HepG2 (cell line): Measurements from ENCODE around the gene NOC3L. TPM values are rescaled to one million over a fixed set of nuclear protein-coding genes. Genes with fewer than 3 reads are reported as not detected.
A peak's percentile ranks its signal among the peaks of the same experiment; 100 is the strongest.

Experiments
- DZIP1 ChIP-seq: sonication (generic); formaldehyde crosslinking; IDR thresholded peaks from 2 replicates; pipeline ENCODE4 v1.5.0; 2020; ENCODE audit warnings: mild to moderate bottlenecking, missing genetic modification reagents
- GPBP1L1 ChIP-seq: sonication (generic); formaldehyde crosslinking; IDR thresholded peaks from 2 replicates; pipeline ENCODE4 v1.5.0; 2020; ENCODE audit warnings: mild to moderate bottlenecking, missing genetic modification reagents
- HOXD1 ChIP-seq: sonication (generic); formaldehyde crosslinking; IDR thresholded peaks from 2 replicates; pipeline ENCODE4 v1.5.0; 2020; ENCODE audit warnings: missing genetic modification reagents
- JUN ChIP-seq: sonication (generic); formaldehyde crosslinking; IDR thresholded peaks from 2 replicates; pipeline ENCODE4 v1.4.0; 2020; ENCODE audit warnings: mild to moderate bottlenecking, missing genetic modification reagents
- MEIS1 ChIP-seq: sonication (generic); formaldehyde crosslinking; IDR thresholded peaks from 2 replicates; pipeline ENCODE4 v1.9.0; 2021; ENCODE audit warnings: mild to moderate bottlenecking, missing genetic modification reagents, moderate library complexity, borderline replicate concordance
- NFAT5 ChIP-seq: sonication (generic); formaldehyde crosslinking; IDR thresholded peaks from 2 replicates; pipeline ENCODE4 v1.4.0; 2020; ENCODE audit warnings: missing genetic modification reagents
- NFE2L2 ChIP-seq: fragments of 150-350 bp; IDR thresholded peaks from 2 replicates; pipeline ENCODE4 v1.6.1; 2014; ENCODE audit warnings: low read length
- PHF20 ChIP-seq: sonication (generic); formaldehyde crosslinking; IDR thresholded peaks from 2 replicates; pipeline ENCODE4 v1.5.0; 2020; ENCODE audit warnings: mild to moderate bottlenecking, missing genetic modification reagents
- RFXANK ChIP-seq: IDR thresholded peaks from 2 replicates; pipeline ENCODE4 v1.6.1; 2016
- SCMH1 ChIP-seq: sonication (generic); formaldehyde crosslinking; IDR thresholded peaks from 2 replicates; pipeline ENCODE4 v1.9.0; 2021; ENCODE audit warnings: missing genetic modification reagents, mild to moderate bottlenecking, borderline replicate concordance
- SETDB1 ChIP-seq: sonication (generic); formaldehyde crosslinking; IDR thresholded peaks from 2 replicates; pipeline ENCODE4 v1.5.1; 2020; ENCODE audit warnings: missing genetic modification reagents, mild to moderate bottlenecking, borderline replicate concordance
- SNAPC5 ChIP-seq: sonication (generic); formaldehyde crosslinking; IDR thresholded peaks from 2 replicates; pipeline ENCODE4 v1.8.1; 2023; ENCODE audit warnings: mild to moderate bottlenecking, missing genetic modification reagents, borderline replicate concordance
- YEATS2 ChIP-seq: sonication (generic); formaldehyde crosslinking; IDR thresholded peaks from 2 replicates; pipeline ENCODE4 v1.4.0; 2020; ENCODE audit warnings: missing genetic modification reagents, borderline replicate concordance
- ZBTB39 ChIP-seq: sonication (generic); formaldehyde crosslinking; IDR thresholded peaks from 2 replicates; pipeline ENCODE4 v1.5.0; 2020; ENCODE audit warnings: missing genetic modification reagents
- ZNF20 ChIP-seq: sonication (generic); formaldehyde crosslinking; IDR thresholded peaks from 2 replicates; pipeline ENCODE4 v1.4.0; 2020; ENCODE audit warnings: mild to moderate bottlenecking, moderate library complexity, missing genetic modification reagents
- ZSCAN20 ChIP-seq: sonication (generic); formaldehyde crosslinking; IDR thresholded peaks from 2 replicates; pipeline ENCODE4 v1.4.0; 2020; ENCODE audit warnings: missing genetic modification reagents, mild to moderate bottlenecking, borderline replicate concordance
- polyA plus RNA-seq, 8 experiments: library from polyadenylated mRNA; depleted of rRNA in 3 of 8; stranded (reverse) in 7 of 8; unstranded in 1 of 8; fragments of >200 nt; fragmentation: Illumina TruSeq in 4 of 8; extraction: Trizol in 4 of 8; gene quantifications; 2 replicates each; pipeline versions ENCODE4 v1.2.1 to v1.2.3, GENCODE V29; 2011 to 2016; ENCODE audit warnings: low read depth in 4 of 8, missing spikeins in 1 of 8, mixed read lengths in 1 of 8; ENCODE audit not compliant: insufficient read depth in 1 of 8
- total RNA-seq, 5 experiments: library from RNA; depleted of rRNA; stranded (reverse); fragments of >200 nt; fragmentation: Illumina TruSeq; extraction: Trizol; gene quantifications; 2 replicates each; pipeline ENCODE4 v1.2.3, GENCODE V29; 2016; ENCODE audit warnings: low read depth in 1 of 5

The NOC3L gene
- total and polyA plus RNA-seq, 2 of the 13 experiments (the other 11 are each of a cell fraction or from before 2014, with no cell fraction given) = 7.8 to 36.6 TPM

GRCh38 chr10:94362360-94363250 is at the start of gene NOC3L (continued):
- TF ChIP-seq SNAPC5 (CRISPR knock-in tag) (peak; percentile 96), SCMH1 (no peak), ZBTB39 (CRISPR knock-in tag) (peak; percentile 76; the same call in 1 of the 2 replicates), NFAT5 (CRISPR knock-in tag) (peak; percentile 97), SETDB1 (CRISPR knock-in tag) (no peak), ZSCAN20 (CRISPR knock-in tag) (peak; percentile 93), RFXANK (CRISPR knock-in tag) (peak; percentile 50; the same call in 1 of the 2 replicates), HOXD1 (CRISPR knock-in tag) (peak; percentile 93), DZIP1 (CRISPR knock-in tag) (0 out of 2 replicates have a peak, but pooled peaks have one; percentile 33), GPBP1L1 (CRISPR knock-in tag) (no peak), PHF20 (CRISPR knock-in tag) (peak; percentile 95), JUN (CRISPR knock-in tag) (peak; percentile 84; the same call in 1 of the 2 replicates), ZNF20 (CRISPR knock-in tag) (peak; percentile 94), YEATS2 (CRISPR knock-in tag) (peak; percentile 99), NFE2L2 (no peak), MEIS1 (CRISPR knock-in tag) (peak; percentile 81; the same call in 1 of the 2 replicates)
